HUES64 (cell line): ENCODE results near the gene OPN1MW. TPM values are rescaled to one million over a fixed set of nuclear protein-coding genes. Genes with fewer than 3 reads are reported as not detected.
A peak's percentile ranks its signal among the peaks of the same experiment; 100 is the strongest.
"Not testable (repeated sequence)": the region's sequence is repeated elsewhere in the genome, so short reads cannot be mapped to it uniquely, and the experiment has no call there.

ENCODE experiments used
- H3K27ac ChIP-seq: 2 replicates; pipeline ENCODE4 v1.7.0; 2013; ENCODE audit warnings: low read depth, low read length, inconsistent platforms
- H3K27me3 ChIP-seq: 2 replicates; pipeline ENCODE4 v1.6.1; 2013; ENCODE audit warnings: mild to moderate bottlenecking, low read length; ENCODE audit not compliant: insufficient read depth
- H3K36me3 ChIP-seq: 2 replicates; pipeline ENCODE4 v1.6.1; 2013; ENCODE audit warnings: mild to moderate bottlenecking, low read length; ENCODE audit not compliant: insufficient read depth
- H3K4me1 ChIP-seq: 2 replicates; pipeline ENCODE4 v1.6.1; 2013; ENCODE audit warnings: mild to moderate bottlenecking, low read length, moderate library complexity; ENCODE audit not compliant: insufficient read depth
- H3K4me3 ChIP-seq: 2 replicates; pipeline ENCODE4 v1.5.1; 2013; ENCODE audit warnings: mild to moderate bottlenecking, low read length, moderate library complexity
- H3K9ac ChIP-seq: 2 replicates; pipeline ENCODE4 v1.6.1; 2013; ENCODE audit warnings: mild to moderate bottlenecking, low read depth, low read length
- H3K9me3 ChIP-seq: 2 replicates; pipeline ENCODE4 v1.6.1; 2013; ENCODE audit warnings: low read depth, low read length; ENCODE audit not compliant: insufficient read depth
- WGBS: fragments of 150-250, 120-280 bp; methylation state at CpG from one replicate; pipeline ENCODE4 v1.1.7; 2013; ENCODE audit warnings: missing lambda C conversion rate; 5-methylcytosine and 5-hydroxymethylcytosine counted together
- polyA plus RNA-seq, 2 experiments: library from polyadenylated mRNA; stranded (reverse); fragments of 50-300 nt; gene quantifications; one replicate each; pipeline ENCODE4 v1.2.3, GENCODE V29; 2013

OPN1MW gene
- not detected for polyA plus RNA-seq (2013, experiment 1 of 2)
- not detected for polyA plus RNA-seq (2013, experiment 2 of 2)

- no CpG with 5 or more reads among the region's 14 CpGs for WGBS
- H3K9me3 ChIP-seq, H3K36me3 ChIP-seq, H3K27ac ChIP-seq, H3K9ac ChIP-seq, H3K27me3 ChIP-seq, H3K4me3 ChIP-seq, H3K4me1 ChIP-seq: not testable (repeated sequence)
Measured at GRCh38 chrX:154182296-154182695, at the start of gene OPN1MW. Gene OPN1MW (plus strand): TSS chrX:154182596. CDS start chrX:154182678, 82 bp downstream.

GRCh38 chrX:154135458-154136229 is 46.8 kb upstream of the OPN1MW start:
- H3K4me3 ChIP-seq, result no peak overlapping the region
- WGBS, result 85% methylated on average over 6 of the region's 7 CpGs
- H3K9me3 ChIP-seq, result no peaks in the 10 kb centered on the region
- peaks cover 9% of the 10 kb centered on the region for H3K27me3 ChIP-seq
- H3K27ac ChIP-seq, result no peak overlapping the region
- H3K36me3 ChIP-seq, result no peaks in the 10 kb centered on the region
- H3K9ac ChIP-seq, result no peak overlapping the region
- no peaks in the 10 kb centered on the region for H3K4me1 ChIP-seq

GRCh38 chrX:154136627-154137161 is 45.7 kb upstream of the OPN1MW start:
- peak overlapping the region; percentile 43; the same call in 1 of the 2 replicates for H3K4me3 ChIP-seq
- peaks cover 9% of the 10 kb centered on the region for H3K27me3 ChIP-seq
- WGBS, result 1% methylated on average over 44 of the region's 44 CpGs
- no peaks in the 10 kb centered on the region for H3K9me3 ChIP-seq
- H3K27ac ChIP-seq, result no peak overlapping the region
- no peak overlapping the region for H3K9ac ChIP-seq
- no peaks in the 10 kb centered on the region for H3K36me3 ChIP-seq
- no peaks in the 10 kb centered on the region for H3K4me1 ChIP-seq

GRCh38 chrX:154138857-154139256 is 43.5 kb upstream of the OPN1MW start:
- Histone ChIP-seq H3K27me3 (peaks cover 9% of the 10 kb centered on the region), H3K9ac (no peak overlapping the region), H3K9me3 (no peaks in the 10 kb centered on the region), H3K27ac (no peak overlapping the region), H3K36me3 (no peaks in the 10 kb centered on the region), H3K4me1 (no peaks in the 10 kb centered on the region), H3K4me3 (no peak overlapping the region)
- WGBS, result 89% methylated on average over 10 of the region's 10 CpGs

- no peak overlapping the region for H3K27ac ChIP-seq
- no peaks in the 10 kb centered on the region for H3K36me3 ChIP-seq
- WGBS, result 97% methylated on average over 11 of the region's 12 CpGs
- no peak overlapping the region for H3K4me3 ChIP-seq
- no peaks in the 10 kb centered on the region for H3K4me1 ChIP-seq
- H3K9me3 ChIP-seq, result no peaks in the 10 kb centered on the region
- no peak overlapping the region for H3K9ac ChIP-seq
- peaks cover 9% of the 10 kb centered on the region for H3K27me3 ChIP-seq
Measured at GRCh38 chrX:154140206-154140605, 42.2 kb upstream of the OPN1MW start.

GRCh38 chrX:154140742-154141141 is 41.7 kb upstream of the OPN1MW start:
- Histone ChIP-seq H3K9ac (no peak overlapping the region), H3K27me3 (peaks cover 5% of the 10 kb centered on the region), H3K4me1 (no peaks in the 10 kb centered on the region), H3K9me3 (no peaks in the 10 kb centered on the region), H3K36me3 (no peaks in the 10 kb centered on the region), H3K27ac (no peak overlapping the region), H3K4me3 (no peak overlapping the region)
- WGBS, result 97% methylated on average over 10 of the region's 10 CpGs

GRCh38 chrX:154142386-154142785 is 40.0 kb upstream of the OPN1MW start:
- WGBS, result 96% methylated on average over 8 of the region's 8 CpGs
- Histone ChIP-seq H3K36me3 (no peaks in the 10 kb centered on the region), H3K27ac (no peak overlapping the region), H3K4me1 (no peaks in the 10 kb centered on the region), H3K9ac (no peak overlapping the region), H3K27me3 (no peaks in the 10 kb centered on the region), H3K4me3 (no peak overlapping the region), H3K9me3 (no peaks in the 10 kb centered on the region)

GRCh38 chrX:154142950-154143745 is 39.2 kb upstream of the OPN1MW start:
- WGBS, result 95% methylated on average over 23 of the region's 23 CpGs
- no peaks in the 10 kb centered on the region for H3K27me3 ChIP-seq
- H3K36me3 ChIP-seq, result no peaks in the 10 kb centered on the region
- no peaks in the 10 kb centered on the region for H3K4me1 ChIP-seq
- H3K27ac ChIP-seq, result no peak overlapping the region
- no peak overlapping the region for H3K9ac ChIP-seq
- no peaks in the 10 kb centered on the region for H3K9me3 ChIP-seq
- no peak overlapping the region for H3K4me3 ChIP-seq

GRCh38 chrX:154144010-154144409 is 38.4 kb upstream of the OPN1MW start, which contains the start of gene OPN1LW:
Gene OPN1LW (plus strand): TSS chrX:154144243. CDS start chrX:154144284, 41 bp downstream.
- not testable (repeated sequence) for H3K9me3 ChIP-seq, H3K9ac ChIP-seq, H3K4me1 ChIP-seq, H3K36me3 ChIP-seq, H3K27me3 ChIP-seq, H3K4me3 ChIP-seq, H3K27ac ChIP-seq
- WGBS, result 96% methylated on average over 9 of the region's 15 CpGs

GRCh38 chrX:154151030-154151429 is 31.4 kb upstream of the OPN1MW start:
- not testable (repeated sequence) for H3K27ac ChIP-seq, H3K4me3 ChIP-seq, H3K9me3 ChIP-seq, H3K9ac ChIP-seq, H3K27me3 ChIP-seq, H3K36me3 ChIP-seq, H3K4me1 ChIP-seq
- 100% methylated on average over 1 of the region's 6 CpGs for WGBS

GRCh38 chrX:154156221-154156620 is 26.2 kb upstream of the OPN1MW start:
- WGBS, result 97% methylated on average over 7 of the region's 11 CpGs

More at GRCh38 chrX:154156221-154156620, 26.2 kb upstream of the OPN1MW start:
- H3K36me3 ChIP-seq, H3K27ac ChIP-seq, H3K9ac ChIP-seq, H3K4me1 ChIP-seq, H3K9me3 ChIP-seq, H3K27me3 ChIP-seq, H3K4me3 ChIP-seq: not testable (repeated sequence)
